ENCODE results near the gene B3GNT4.
"Not testable (repeated sequence)": the region's sequence is repeated elsewhere in the genome, so short reads cannot be mapped to it uniquely, and the experiment has no call there.

B3GNT4 gene

GRCh38 chr12:122245553-122245952, 42.0 kb downstream of the B3GNT4 start:
- Histone ChIP-seq H3K9ac (no peak overlapping the region), H3K27me3 (ENCODE audit: insufficient read depth, low read depth) (no peaks in the 10 kb centered on the region), H3K4me2 (no peak overlapping the region), H3K36me3 (ENCODE audit: insufficient read depth) (no peaks in the 10 kb centered on the region), H3K79me2 (ENCODE audit: insufficient read depth, low read depth) (no peaks in the 10 kb centered on the region), H3K27ac (no peak overlapping the region), H4K20me1 (ENCODE audit: insufficient read depth) (no peaks in the 10 kb centered on the region), H2AFZ (ENCODE audit: low read depth) (no peak overlapping the region), H3K4me3 (IDR thresholded peaks at IDR 0.05; ENCODE audit: insufficient read depth, low read depth, low read length) (no peak overlapping the region), H3K4me1 (ENCODE audit: low read depth, poor library complexity, severe bottlenecking) (no peaks in the 10 kb centered on the region)
- TF ChIP-seq CTCF (conservative IDR thresholded peaks at IDR 0.05; ENCODE audit: low read depth, low read length) = no peak

GRCh38 chr12:122250047-122250446, 46.5 kb downstream of the B3GNT4 start:
- Histone ChIP-seq H3K9ac (no peak overlapping the region), H2AFZ (ENCODE audit: low read depth) (no peak overlapping the region), H3K79me2 (ENCODE audit: insufficient read depth, low read depth) (no peaks in the 10 kb centered on the region), H3K27ac (no peak overlapping the region), H3K27me3 (ENCODE audit: insufficient read depth, low read depth) (no peaks in the 10 kb centered on the region), H3K4me2 (no peak overlapping the region), H4K20me1 (ENCODE audit: insufficient read depth) (no peaks in the 10 kb centered on the region), H3K36me3 (ENCODE audit: insufficient read depth) (no peaks in the 10 kb centered on the region), H3K4me1 (ENCODE audit: low read depth, poor library complexity, severe bottlenecking) (no peaks in the 10 kb centered on the region), H3K4me3 (IDR thresholded peaks at IDR 0.05; ENCODE audit: insufficient read depth, low read depth, low read length) (no peak overlapping the region)
- no peak for TF ChIP-seq CTCF (conservative IDR thresholded peaks at IDR 0.05; ENCODE audit: low read depth, low read length)

- Histone ChIP-seq H3K27me3 (ENCODE audit: insufficient read depth, low read depth) (no peaks in the 10 kb centered on the region), H3K9ac (no peak overlapping the region), H2AFZ (ENCODE audit: low read depth) (no peak overlapping the region), H3K27ac (no peak overlapping the region), H3K4me3 (IDR thresholded peaks at IDR 0.05; ENCODE audit: insufficient read depth, low read depth, low read length) (no peak overlapping the region), H4K20me1 (ENCODE audit: insufficient read depth) (no peaks in the 10 kb centered on the region), H3K4me1 (ENCODE audit: low read depth, poor library complexity, severe bottlenecking) (no peaks in the 10 kb centered on the region), H3K4me2 (no peak overlapping the region), H3K79me2 (ENCODE audit: insufficient read depth, low read depth) (no peaks in the 10 kb centered on the region), H3K36me3 (ENCODE audit: insufficient read depth) (no peaks in the 10 kb centered on the region)
- no peak for TF ChIP-seq CTCF (conservative IDR thresholded peaks at IDR 0.05; ENCODE audit: low read depth, low read length)
Observed at GRCh38 chr12:122250536-122250935, 47.0 kb downstream of the B3GNT4 start.

- H3K4me2 ChIP-seq; H2AFZ ChIP-seq (ENCODE audit: low read depth); H3K27me3 ChIP-seq (ENCODE audit: insufficient read depth, low read depth); H3K4me1 ChIP-seq (ENCODE audit: low read depth, poor library complexity, severe bottlenecking); H3K27ac ChIP-seq; H3K9ac ChIP-seq; H3K4me3 ChIP-seq (IDR thresholded peaks at IDR 0.05; ENCODE audit: insufficient read depth, low read depth, low read length); H3K79me2 ChIP-seq (ENCODE audit: insufficient read depth, low read depth); H4K20me1 ChIP-seq (ENCODE audit: insufficient read depth); H3K36me3 ChIP-seq (ENCODE audit: insufficient read depth): not testable (repeated sequence)
Observed at GRCh38 chr12:122258462-122258861, 55.0 kb downstream of the B3GNT4 start.

All from KMS-11 (cell line).